ENCODE measurements around the gene AP3S1.

Gene AP3S1

DNA sequence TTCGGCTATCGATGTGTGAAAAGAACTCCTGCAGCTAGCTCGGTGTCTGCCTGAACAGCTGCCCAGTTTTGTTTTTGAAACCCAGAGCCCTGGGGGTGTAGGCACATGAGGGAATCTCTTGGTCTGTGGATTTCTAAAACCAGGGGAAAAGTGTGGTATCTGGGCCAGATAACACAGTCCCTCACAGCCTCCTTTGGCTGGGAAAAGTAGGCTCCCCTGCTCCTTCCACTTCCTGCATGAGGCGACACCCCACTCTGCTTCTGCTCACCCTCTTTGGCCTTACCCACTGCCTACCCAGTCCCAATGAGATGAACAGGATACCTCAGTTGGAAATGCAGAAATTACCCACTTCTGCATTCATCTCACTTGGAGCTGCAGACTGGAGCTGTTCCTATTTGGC, 15.8 kb upstream of the AP3S1 start:
- DNase-seq: no peak

GRCh38 chr5:115829913-115830312, 11.8 kb upstream of the AP3S1 start:
- DNase-seq: no peak

DNA sequence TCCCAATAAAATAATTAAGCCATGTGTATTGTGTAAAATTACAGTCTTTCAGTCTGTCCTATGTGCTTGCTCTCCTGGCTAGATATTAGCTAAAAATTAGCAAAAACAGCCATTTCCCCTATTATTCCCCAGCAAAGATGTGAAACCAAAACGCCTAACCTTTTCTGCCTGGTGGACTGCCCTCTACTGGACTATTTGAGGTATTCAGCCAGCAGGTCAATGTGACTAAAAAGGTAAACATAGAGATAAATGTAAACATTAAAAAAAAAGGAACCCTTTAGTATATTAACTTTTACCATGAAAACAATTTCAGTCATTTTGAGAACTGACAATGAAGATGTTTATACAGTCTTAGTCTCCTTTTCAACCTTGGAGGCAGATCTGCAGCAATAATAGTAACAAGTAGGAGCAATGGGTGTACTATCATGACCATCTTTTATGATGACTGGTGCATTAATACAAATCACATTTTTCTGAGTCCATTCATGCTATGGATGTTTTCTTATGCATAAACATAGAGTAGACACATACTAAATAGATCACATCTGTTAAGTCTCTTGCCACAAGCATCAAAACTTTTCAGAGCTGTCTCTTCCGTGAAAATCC, 10.5 kb upstream of the AP3S1 start:
- DNase-seq: peak; percentile 56 to 71 (median 62)

- no peak for DNase-seq
Measured at GRCh38 chr5:115835481-115835880, 6.3 kb upstream of the AP3S1 start.

DNA sequence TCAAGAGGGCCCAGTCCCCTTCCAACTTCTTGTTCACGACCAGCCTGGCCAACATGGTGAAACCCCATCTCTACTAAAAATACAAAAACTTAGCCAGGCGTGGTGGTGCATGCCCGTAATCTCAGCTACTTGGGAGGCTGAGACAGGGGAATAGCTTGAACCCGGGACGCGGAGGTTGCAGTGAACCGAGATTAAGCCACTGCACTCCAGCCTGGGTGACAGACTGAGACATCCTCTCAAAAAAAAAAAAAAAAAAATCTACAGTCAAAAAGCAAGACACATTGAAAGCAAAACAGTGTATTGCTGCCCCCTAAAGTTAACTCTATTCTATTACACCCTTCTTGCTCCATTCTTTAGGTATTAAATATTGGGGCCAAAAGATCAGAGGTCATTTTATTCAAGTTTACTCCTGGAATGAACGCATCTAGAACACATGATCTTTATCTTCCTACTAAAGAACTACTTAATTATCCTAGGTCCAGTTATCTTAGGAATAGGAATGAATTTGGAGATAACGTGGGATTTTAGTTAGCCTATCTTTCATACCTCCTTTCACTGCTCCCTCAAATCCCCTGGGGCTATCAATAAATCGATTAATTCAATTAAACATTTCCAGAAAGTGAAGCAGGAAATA, 2.7 kb upstream of the AP3S1 start:
- peak; percentile 14 to 72 (median 46) for DNase-seq

GRCh38 chr5:115840873-115841272, 862 bp upstream of the AP3S1 start:
- no peak for DNase-seq

DNA sequence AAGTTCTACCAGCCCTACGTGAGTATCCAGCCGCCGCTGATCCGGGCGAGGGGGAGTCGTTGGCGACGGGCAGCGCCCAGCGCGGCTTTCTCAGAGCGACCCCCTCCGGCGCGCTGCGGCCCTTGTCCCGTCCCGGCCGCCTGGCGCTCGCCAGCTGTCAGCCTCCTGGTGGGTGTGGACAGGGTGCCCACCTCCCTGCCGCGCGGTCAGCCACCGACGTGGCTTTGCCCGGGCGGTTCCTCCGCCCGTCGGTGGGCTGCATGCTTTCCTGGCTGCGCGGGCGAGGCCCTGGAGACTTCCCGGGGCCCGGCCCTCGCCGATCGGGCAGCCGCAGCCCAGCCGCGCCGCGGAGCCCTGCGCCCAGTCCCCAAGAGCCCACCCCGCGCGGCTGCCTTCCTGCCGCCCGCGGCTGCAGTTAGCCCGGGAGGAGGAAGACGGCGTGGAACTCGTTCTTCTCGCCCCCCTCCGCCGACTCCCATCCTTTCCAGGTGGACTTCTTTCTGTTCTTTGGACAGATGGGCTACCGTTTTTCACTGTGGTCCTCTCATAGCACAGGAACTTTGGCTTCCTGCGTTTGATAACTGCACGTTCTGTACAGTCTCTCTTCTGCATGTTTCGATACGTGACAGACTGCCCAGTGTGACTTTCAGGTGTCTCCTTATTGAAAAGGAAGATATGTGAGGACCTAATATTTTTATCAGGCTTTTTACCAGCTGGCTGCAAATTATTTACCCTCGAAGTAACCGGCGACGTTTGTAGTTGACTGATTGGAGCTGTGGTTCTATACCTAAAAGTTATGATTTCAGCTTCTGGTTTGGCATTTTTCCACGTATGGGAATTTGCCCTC, 577 bp downstream of the AP3S1 start:
- DNase-seq: peak in 3 of 4 experiments; percentile 74 to 84 (median 76)

DNA sequence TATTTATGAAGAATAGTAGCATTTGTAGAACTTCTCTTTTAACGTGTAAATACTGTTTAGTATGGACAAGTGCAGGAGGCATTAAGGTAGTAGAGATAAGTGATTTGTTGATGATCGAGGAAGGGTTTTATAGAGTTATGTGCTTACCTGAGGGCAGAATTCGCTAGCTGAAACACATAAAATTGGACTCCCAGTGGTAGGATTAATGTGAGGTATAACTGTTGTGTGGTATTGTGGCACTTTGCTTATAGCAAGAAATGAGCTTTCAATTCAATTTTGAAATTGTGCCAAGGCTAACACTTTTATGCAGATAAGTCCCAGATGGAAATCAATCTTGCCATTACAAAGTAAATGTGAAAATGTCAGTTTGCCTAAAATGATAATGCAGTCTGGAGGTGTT, 1.2 kb downstream of the AP3S1 start:
- no peak for DNase-seq

- DNase-seq: peak in 1 of 4 experiments; percentile 18
Measured at GRCh38 chr5:115843444-115844130, 1.9 kb downstream of the AP3S1 start.

DNA sequence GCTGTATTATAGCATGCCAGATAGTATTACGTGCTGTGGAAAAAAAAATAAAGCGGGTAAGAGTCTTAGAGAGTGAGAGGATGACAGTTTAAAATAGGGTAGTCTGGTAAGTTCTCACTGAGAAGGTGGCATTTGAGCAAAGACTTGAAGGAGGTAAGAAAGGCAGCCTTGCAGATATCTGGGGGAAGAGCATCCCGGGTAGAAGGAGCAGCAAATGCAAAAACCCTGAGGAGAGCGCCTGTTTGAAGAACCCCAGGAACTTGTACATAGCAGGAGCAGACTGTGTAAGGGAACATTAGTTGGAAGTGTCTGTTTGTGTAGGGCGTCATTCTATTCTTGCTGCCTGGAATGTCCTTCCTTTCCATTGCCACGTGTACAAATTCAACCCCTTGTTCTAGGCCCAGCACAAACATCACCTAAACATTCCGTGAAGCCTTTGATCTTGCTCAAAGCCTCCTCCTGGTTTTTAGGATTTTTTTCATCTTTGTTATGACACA, 2.6 kb downstream of the AP3S1 start:
- no peak for DNase-seq

DNA sequence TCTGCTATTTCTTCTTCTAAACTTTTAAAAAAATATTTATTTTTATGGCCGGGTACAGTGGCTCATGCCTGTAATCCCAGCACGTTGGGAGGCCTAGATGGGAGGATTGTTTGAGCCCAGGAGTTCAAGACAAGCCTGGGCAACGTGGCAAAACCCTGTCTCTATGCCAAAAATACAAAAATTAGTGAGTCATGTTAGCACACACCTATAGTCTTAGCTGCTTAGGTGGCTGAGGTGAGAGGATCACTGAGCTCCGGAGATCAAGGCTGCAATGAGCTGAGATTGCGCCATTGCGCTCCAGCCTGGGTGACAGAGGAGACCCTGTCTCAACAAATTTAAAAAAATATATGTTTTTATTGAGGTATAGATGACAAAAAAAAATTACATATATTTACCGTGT, 5.6 kb downstream of the AP3S1 start:
- DNase-seq: no peak

- no peak for DNase-seq
Measured at GRCh38 chr5:115849258-115849798, 7.6 kb downstream of the AP3S1 start.

DNA sequence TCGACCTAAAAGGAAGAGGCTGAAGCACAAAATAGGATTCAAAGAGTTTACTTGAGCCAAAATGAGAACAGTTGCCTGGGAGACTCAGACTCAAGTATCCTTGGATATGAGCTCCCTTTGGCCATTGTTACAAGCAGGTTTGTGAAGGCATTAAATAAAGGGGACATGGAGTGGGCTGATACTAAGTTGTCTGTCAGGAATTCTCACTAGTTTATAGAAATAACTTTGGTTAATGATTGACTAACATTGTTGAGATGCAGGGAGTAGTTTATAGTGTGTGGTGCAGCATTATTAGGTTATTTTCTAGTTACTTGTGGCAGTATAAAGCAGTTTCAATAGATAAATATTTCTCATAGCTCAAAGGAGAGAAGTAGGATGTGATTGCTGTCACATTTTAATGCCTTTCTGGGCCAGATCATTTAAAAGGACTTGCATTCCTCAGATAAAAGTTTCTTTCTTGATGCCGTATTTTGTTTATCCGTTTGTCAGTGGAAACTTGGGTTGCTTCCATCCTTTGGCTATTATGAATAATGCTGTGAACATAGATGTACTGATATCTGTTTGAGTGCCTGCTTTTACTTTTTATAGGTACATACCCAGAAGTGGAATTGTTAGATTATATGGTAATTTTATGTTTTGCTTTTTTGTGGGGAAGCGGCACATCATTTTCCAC, 9.1 kb downstream of the AP3S1 start:
- no peak for DNase-seq

- DNase-seq: no peak
Measured at GRCh38 chr5:115854139-115854538, 12.4 kb downstream of the AP3S1 start.

- DNase-seq: peak in 3 of 4 experiments; percentile 4 to 68 (median 44)
Measured at GRCh38 chr5:115855959-115856358, 14.2 kb downstream of the AP3S1 start.

GRCh38 chr5:115857057-115857479, 15.3 kb downstream of the AP3S1 start:
- no peak for DNase-seq

DNA sequence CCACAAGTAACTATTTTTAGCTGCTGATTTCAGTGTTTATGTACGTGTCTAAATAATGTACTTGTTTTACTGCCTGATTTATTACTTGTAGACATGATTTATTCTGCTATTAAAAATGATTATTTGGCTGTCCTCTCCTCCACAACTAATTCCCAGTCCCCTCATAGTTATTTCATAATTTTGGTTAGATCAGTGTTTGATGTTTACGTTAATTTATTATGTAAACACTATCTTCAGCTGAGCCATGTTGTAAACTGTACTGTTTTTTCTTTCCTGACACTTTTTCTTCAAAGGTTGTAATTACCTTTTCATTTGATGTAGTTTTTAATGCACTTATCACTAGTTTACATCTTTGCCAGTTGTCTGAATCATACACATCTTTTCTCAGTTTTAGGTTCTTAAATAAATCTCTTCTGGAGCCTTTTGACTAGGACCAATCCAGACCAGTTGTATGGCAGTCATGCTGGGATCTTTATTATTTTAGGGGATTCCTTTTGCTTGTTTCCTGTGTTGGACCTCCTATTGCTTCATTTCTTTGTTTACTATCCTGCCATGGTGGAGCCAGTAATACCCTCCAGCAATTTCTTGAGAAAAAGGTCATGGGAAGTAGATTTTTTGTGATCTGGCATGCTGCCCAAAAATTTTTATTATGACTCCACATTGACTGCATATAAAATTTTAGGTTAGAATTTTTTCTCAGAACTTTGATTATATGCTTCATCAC, 16.1 kb downstream of the AP3S1 start:
- DNase-seq: peak in 2 of 4 experiments; percentile 12 to 26

DNA sequence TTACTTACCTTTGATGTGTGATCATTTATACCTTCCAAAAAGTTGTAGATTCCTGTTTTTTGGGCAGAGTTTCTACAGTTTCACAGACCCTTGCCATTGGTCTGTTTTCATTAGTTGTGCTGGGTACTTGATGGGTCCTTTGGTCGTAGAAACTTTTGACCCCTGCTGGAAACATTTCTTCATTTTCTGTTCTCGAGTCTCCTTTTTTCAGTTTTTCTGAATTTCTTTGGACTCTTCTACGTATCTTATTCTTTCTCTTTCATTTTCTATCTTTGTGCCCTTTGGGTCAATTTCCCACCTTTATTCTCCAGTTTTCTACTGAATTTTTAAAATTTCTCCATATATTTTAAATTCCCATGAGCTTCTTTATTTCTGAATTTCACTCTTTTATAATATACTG, 16.7 kb downstream of the AP3S1 start:
- no peak for DNase-seq

GRCh38 chr5:115859378-115859777, 17.6 kb downstream of the AP3S1 start:
- DNase-seq: no peak

GRCh38 chr5:115869256-115869795, 27.6 kb downstream of the AP3S1 start:
- no peak for DNase-seq

DNA sequence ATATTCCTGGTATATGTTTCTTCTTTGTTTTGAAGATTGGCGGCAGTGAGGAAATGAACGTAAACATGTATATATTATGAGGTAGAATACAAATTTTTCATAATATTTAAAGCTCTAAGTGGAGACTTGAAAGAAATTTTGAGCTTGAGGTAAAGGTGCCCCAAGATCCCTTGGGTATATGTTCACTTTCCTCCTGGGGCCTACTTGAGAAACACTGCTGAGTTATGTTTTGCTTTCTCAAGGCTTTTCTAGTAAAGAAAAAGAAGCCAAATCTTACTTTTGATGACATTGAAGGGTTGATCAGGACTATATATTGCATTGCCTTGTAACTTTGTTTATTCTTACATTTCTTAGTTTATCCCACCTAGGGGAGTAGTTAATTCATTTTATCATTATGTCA, 30.7 kb downstream of the AP3S1 start:
- no peak for DNase-seq

Data from suppressor macrophage (primary cell).